Left lobe of liver (tissue), 2 donors: ENCODE measurements around the gene GALNT2. TPM values are rescaled to one million over a fixed set of nuclear protein-coding genes. Genes with fewer than 3 reads are reported as not detected.

Experiments used
- ATAC-seq: fragments of 200-7000 bp; cut with Tn5 transposase; one replicate; pipeline ENCODE4 v1.9.1; 2020; ENCODE audit warnings: mild to moderate bottlenecking, moderate library complexity
- DNase-seq: peaks from one replicate; pipeline ENCODE4 v3.0.0-alpha.2; 2020; ENCODE audit warnings: low spot score
- total RNA-seq: library from RNA; stranded (reverse); gene quantifications from one replicate; pipeline ENCODE4 v1.2.1, GENCODE V29; 2021
- donor health status: DM: no; HTN: no; CAD: no; lungs with moderate emphysema.
- donor health status: DM: no; HTN: yes; CAD: no.

Gene GALNT2
- total RNA-seq, 1 donor from 2014 or later, result 83.7 TPM

GRCh38 chr1:230141797-230142607 is 75.0 kb downstream of the GALNT2 start:
- ATAC-seq, result no peak
- no peak for DNase-seq

GRCh38 chr1:230142608-230143210 is 75.7 kb downstream of the GALNT2 start:
- no peak for ATAC-seq
- no peak for DNase-seq

- ATAC-seq (no peak), DNase-seq (no peak)
Observed at GRCh38 chr1:230143534-230143933, 76.5 kb downstream of the GALNT2 start.

GRCh38 chr1:230144010-230144614 is 77.1 kb downstream of the GALNT2 start:
- no peak for DNase-seq
- ATAC-seq, result peak; percentile 63

- no peak for DNase-seq
- no peak for ATAC-seq
Observed at GRCh38 chr1:230144758-230145504, 77.9 kb downstream of the GALNT2 start.

- DNase-seq, result no peak
- no peak for ATAC-seq
Observed at GRCh38 chr1:230145505-230145899, 78.5 kb downstream of the GALNT2 start.

- ATAC-seq, result no peak
- no peak for DNase-seq
Observed at GRCh38 chr1:230145953-230146476, 79.0 kb downstream of the GALNT2 start.

GRCh38 chr1:230146709-230147108 is 79.7 kb downstream of the GALNT2 start:
- DNase-seq, result no peak
- no peak for ATAC-seq

GRCh38 chr1:230147253-230148125 is 80.5 kb downstream of the GALNT2 start:
- ATAC-seq (no peak), DNase-seq (no peak)

- peak; percentile 20 for ATAC-seq
Observed at GRCh38 chr1:230148126-230148652, 81.2 kb downstream of the GALNT2 start.

GRCh38 chr1:230148768-230149469 is 81.9 kb downstream of the GALNT2 start:
- DNase-seq (no peak), ATAC-seq (no peak)

More at GRCh38 chr1:230148126-230148652, 81.2 kb downstream of the GALNT2 start:
- DNase-seq, result no peak

- ATAC-seq, result no peak
Observed at GRCh38 chr1:230149751-230150584, 82.9 kb downstream of the GALNT2 start.

GRCh38 chr1:230150615-230151014 is 83.6 kb downstream of the GALNT2 start:
- DNase-seq, result no peak
- ATAC-seq, result no peak

More at GRCh38 chr1:230149751-230150584, 82.9 kb downstream of the GALNT2 start:
- DNase-seq, result no peak

GRCh38 chr1:230151924-230152468 is 85.0 kb downstream of the GALNT2 start:
- ATAC-seq (no peak), DNase-seq (no peak)

GRCh38 chr1:230152999-230153398 is 86.0 kb downstream of the GALNT2 start:
- DNase-seq (no peak), ATAC-seq (no peak)

GRCh38 chr1:230153641-230154296 is 86.7 kb downstream of the GALNT2 start:
- DNase-seq (peak; percentile 64), ATAC-seq (peak; percentile 48)

GRCh38 chr1:230155021-230155420 is 88.0 kb downstream of the GALNT2 start:
- DNase-seq, result no peak
- ATAC-seq, result no peak
